Endodermal cell (in vitro differentiated cells): ENCODE measurements around the gene TRIM46. TPM values are rescaled to one million over a fixed set of nuclear protein-coding genes. Genes with fewer than 3 reads are reported as not detected.
A peak's percentile ranks its signal among the peaks of the same experiment; 100 is the strongest.
"Not testable (repeated sequence)": the region's sequence is repeated elsewhere in the genome, so short reads cannot be mapped to it uniquely, and the experiment has no call there.

Source experiments
- DNase-seq: peaks from one replicate; pipeline ENCODE4 v3.0.0-alpha.2; 2017
- H3K27ac ChIP-seq: 2 replicates; pipeline ENCODE4 v1.5.1; 2013; ENCODE audit warnings: mild to moderate bottlenecking, low read depth, low read length, moderate library complexity
- H3K27me3 ChIP-seq: 2 replicates; pipeline ENCODE4 v1.6.1; 2013; ENCODE audit warnings: mild to moderate bottlenecking, low read length, moderate library complexity; ENCODE audit not compliant: insufficient read depth, control insufficient read depth, poor library complexity, severe bottlenecking
- H3K36me3 ChIP-seq: 2 replicates; pipeline ENCODE4 v1.7.0; 2013; ENCODE audit warnings: mild to moderate bottlenecking, low read length, moderate library complexity; ENCODE audit not compliant: control insufficient read depth, insufficient read depth
- H3K4me1 ChIP-seq: one replicate; pipeline ENCODE4 v1.7.0; 2013; ENCODE audit warnings: low read length; ENCODE audit not compliant: control insufficient read depth, insufficient read depth
- H3K4me3 ChIP-seq: 2 replicates; pipeline ENCODE4 v1.5.1; 2013; ENCODE audit warnings: mild to moderate bottlenecking, low read length, moderate library complexity
- H3K9ac ChIP-seq: 2 replicates; pipeline ENCODE4 v1.6.1; 2013; ENCODE audit warnings: mild to moderate bottlenecking, low read length, moderate library complexity; ENCODE audit not compliant: poor library complexity, severe bottlenecking; ENCODE audit errors: extremely low read depth
- H3K9me3 ChIP-seq: 2 replicates; pipeline ENCODE4 v1.6.1; 2013; ENCODE audit warnings: mild to moderate bottlenecking, low read length, moderate library complexity; ENCODE audit not compliant: control insufficient read depth
- H3K27ac Mint-ChIP-seq: 2 replicates; pipeline ENCODE4 v1.8.0; 2020; ENCODE audit warnings: mixed read lengths
- H3K27me3 Mint-ChIP-seq: 2 replicates; pipeline ENCODE4 v1.8.0; 2021; ENCODE audit warnings: mild to moderate bottlenecking, mixed read lengths; ENCODE audit not compliant: insufficient read depth
- H3K36me3 Mint-ChIP-seq: 2 replicates; pipeline ENCODE4 v1.8.0; 2020; ENCODE audit warnings: low read depth, mixed read lengths
- H3K4me1 Mint-ChIP-seq: 2 replicates; pipeline ENCODE4 v1.8.0; 2020; ENCODE audit warnings: mixed read lengths
- H3K4me3 Mint-ChIP-seq: 2 replicates; pipeline ENCODE4 v1.8.0; 2020; ENCODE audit warnings: mild to moderate bottlenecking, moderate library complexity, mixed read lengths
- H3K9me3 Mint-ChIP-seq: 2 replicates; pipeline ENCODE4 v1.8.0; 2020; ENCODE audit warnings: mild to moderate bottlenecking, mixed read lengths
- CTCF ChIP-seq: fragments of 200-600 bp; sonication (generic); conservative IDR thresholded peaks from 2 replicates; pipeline ENCODE4 v1.5.0; 2021; ENCODE audit warnings: antibody characterized with exemption, mild to moderate bottlenecking
- WGBS, 2 experiments: methylation state at CpG; one replicate each; pipeline versions ENCODE4 v1.1.5 to v1.1.7; 2013; ENCODE audit warnings: missing lambda C conversion rate in 2 of 2, mixed read lengths in 1 of 2; ENCODE audit not compliant: insufficient coverage in 1 of 2, insufficient read length in 1 of 2; 5-methylcytosine and 5-hydroxymethylcytosine counted together
- total RNA-seq, 2 donors: library from RNA; stranded (reverse); fragmentation: NEBNext Ultra II Directional in 1 of 2; extraction: Animal tissue kit (Norgen Biotek cat#: 25700) in 1 of 2; gene quantifications; 2 replicates in 1 of 2; 3 replicates in 1 of 2; pipeline ENCODE4 v1.2.1, GENCODE V29; 2021

The TRIM46 gene
- total RNA-seq, 2 donors from 2014 or later: 5.1 to 7.1 TPM

GRCh38 chr1:155145491-155145890 is 28.2 kb upstream of the TRIM46 start:
- no peak for DNase-seq
- 88% methylated on average over 3 of the region's 3 CpGs; no CpG with 5 or more reads in 1 of the 2 experiments for WGBS, 2 experiments
- no peak overlapping the region for H3K27ac Mint-ChIP-seq

GRCh38 chr1:155155996-155156643 is 17.5 kb upstream of the TRIM46 start:
- H3K36me3 Mint-ChIP-seq, H3K9me3 Mint-ChIP-seq, H3K4me1 ChIP-seq, H3K36me3 ChIP-seq, H3K4me3 Mint-ChIP-seq, H3K27ac ChIP-seq, H3K27ac Mint-ChIP-seq, H3K4me1 Mint-ChIP-seq, H3K9me3 ChIP-seq, H3K4me3 ChIP-seq, H3K9ac ChIP-seq, DNase-seq: not testable (repeated sequence)
- peaks cover 34% of the 10 kb centered on the region for H3K27me3 Mint-ChIP-seq
- H3K27me3 ChIP-seq: peaks cover 10% of the 10 kb centered on the region
- 66 to 76% methylated on average over 2 to 3 of the region's 3 CpGs for WGBS, 2 experiments

More at GRCh38 chr1:155145491-155145890, 28.2 kb upstream of the TRIM46 start:
- no peaks in the 10 kb centered on the region for H3K4me1 ChIP-seq
- Mint-ChIP-seq H3K4me1 (peaks cover 2% of the 10 kb centered on the region), H3K4me3 (no peak overlapping the region), H3K27me3 (peaks cover 48% of the 10 kb centered on the region), H3K9me3 (no peaks in the 10 kb centered on the region), H3K36me3 (no peaks in the 10 kb centered on the region)
- peaks cover 8% of the 10 kb centered on the region for H3K27me3 ChIP-seq
- TF ChIP-seq CTCF: peak; percentile 43
- H3K9me3 ChIP-seq: no peaks in the 10 kb centered on the region
- H3K9ac ChIP-seq: no peak overlapping the region
- H3K4me3 ChIP-seq: no peak overlapping the region
- H3K27ac ChIP-seq: no peak overlapping the region
- no peaks in the 10 kb centered on the region for H3K36me3 ChIP-seq

GRCh38 chr1:155158991-155159390 is 14.7 kb upstream of the TRIM46 start:
- Histone ChIP-seq H3K27ac (no peak overlapping the region), H3K4me3 (no peak overlapping the region), H3K9me3 (no peaks in the 10 kb centered on the region), H3K36me3 (no peaks in the 10 kb centered on the region), H3K9ac (no peak overlapping the region), H3K4me1 (no peaks in the 10 kb centered on the region), H3K27me3 (peaks cover 10% of the 10 kb centered on the region)
- TF ChIP-seq CTCF: no peak
- no peaks in the 10 kb centered on the region for H3K36me3 Mint-ChIP-seq
- H3K27ac Mint-ChIP-seq: no peak overlapping the region
- no peak for DNase-seq
- H3K4me1 Mint-ChIP-seq: no peaks in the 10 kb centered on the region
- H3K4me3 Mint-ChIP-seq: no peak overlapping the region
- H3K9me3 Mint-ChIP-seq: no peaks in the 10 kb centered on the region
- peaks cover 25% of the 10 kb centered on the region for H3K27me3 Mint-ChIP-seq
- 75 to 76% methylated on average over 1 of the region's 1 CpG for WGBS, 2 experiments

- Mint-ChIP-seq H3K4me1 (no peaks in the 10 kb centered on the region), H3K36me3 (no peaks in the 10 kb centered on the region), H3K27me3 (peaks cover 21% of the 10 kb centered on the region), H3K27ac (no peak overlapping the region), H3K4me3 (no peak overlapping the region), H3K9me3 (no peaks in the 10 kb centered on the region)
- Histone ChIP-seq H3K27me3 (peaks cover 9% of the 10 kb centered on the region), H3K36me3 (no peaks in the 10 kb centered on the region), H3K4me3 (no peak overlapping the region), H3K9ac (no peak overlapping the region), H3K27ac (no peak overlapping the region), H3K9me3 (no peaks in the 10 kb centered on the region), H3K4me1 (no peaks in the 10 kb centered on the region)
- 91 to 95% methylated on average over 6 to 8 of the region's 8 CpGs for WGBS, 2 experiments
- no peak for DNase-seq
- TF ChIP-seq CTCF: no peak
Observed at GRCh38 chr1:155160128-155160527, 13.5 kb upstream of the TRIM46 start.

- not testable (repeated sequence) for H3K27ac ChIP-seq, H3K4me3 ChIP-seq, H3K9me3 ChIP-seq, H3K36me3 ChIP-seq, H3K9ac ChIP-seq, H3K36me3 Mint-ChIP-seq, H3K27me3 ChIP-seq, DNase-seq, H3K27ac Mint-ChIP-seq, H3K9me3 Mint-ChIP-seq, H3K4me1 Mint-ChIP-seq, H3K4me3 Mint-ChIP-seq, H3K4me1 ChIP-seq
- H3K27me3 Mint-ChIP-seq: peaks cover 14% of the 10 kb centered on the region
- 99% methylated on average over 6 of the region's 6 CpGs; no CpG with 5 or more reads in 1 of the 2 experiments for WGBS, 2 experiments
Observed at GRCh38 chr1:155162631-155163030, 11.0 kb upstream of the TRIM46 start.
